Activated CD8-positive, alpha-beta memory T cell treated with anti-CD3 and anti-CD28 coated beads, Interleukin-2, amount 50 U/mL, for 1 hour (primary cell): ENCODE data around the gene BBS7.

Experiments used
- DNase-seq: peaks from one replicate; pipeline ENCODE4 v3.0.0-alpha.2; 2020; ENCODE audit errors: extremely low read depth

Gene BBS7

DNA sequence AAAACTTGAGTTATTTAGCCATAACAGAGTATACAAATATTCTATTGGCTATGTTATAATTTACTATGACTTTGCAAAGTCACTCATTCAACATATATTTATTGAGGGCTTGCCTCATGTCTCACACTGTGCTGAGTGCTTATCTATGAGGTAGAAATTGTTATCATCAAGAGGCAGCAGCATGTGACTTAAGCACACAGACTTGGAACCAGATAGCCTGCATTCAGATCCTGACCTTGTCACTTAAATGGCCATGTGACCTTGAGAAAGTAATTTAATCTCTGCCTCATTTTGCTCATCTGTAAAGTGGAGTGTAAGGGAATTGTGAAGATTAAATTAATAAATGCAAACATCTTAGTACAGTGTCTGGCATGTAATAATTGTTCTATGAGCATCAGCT lies 79.3 kb downstream of the BBS7 start:
- no peak for DNase-seq

DNA sequence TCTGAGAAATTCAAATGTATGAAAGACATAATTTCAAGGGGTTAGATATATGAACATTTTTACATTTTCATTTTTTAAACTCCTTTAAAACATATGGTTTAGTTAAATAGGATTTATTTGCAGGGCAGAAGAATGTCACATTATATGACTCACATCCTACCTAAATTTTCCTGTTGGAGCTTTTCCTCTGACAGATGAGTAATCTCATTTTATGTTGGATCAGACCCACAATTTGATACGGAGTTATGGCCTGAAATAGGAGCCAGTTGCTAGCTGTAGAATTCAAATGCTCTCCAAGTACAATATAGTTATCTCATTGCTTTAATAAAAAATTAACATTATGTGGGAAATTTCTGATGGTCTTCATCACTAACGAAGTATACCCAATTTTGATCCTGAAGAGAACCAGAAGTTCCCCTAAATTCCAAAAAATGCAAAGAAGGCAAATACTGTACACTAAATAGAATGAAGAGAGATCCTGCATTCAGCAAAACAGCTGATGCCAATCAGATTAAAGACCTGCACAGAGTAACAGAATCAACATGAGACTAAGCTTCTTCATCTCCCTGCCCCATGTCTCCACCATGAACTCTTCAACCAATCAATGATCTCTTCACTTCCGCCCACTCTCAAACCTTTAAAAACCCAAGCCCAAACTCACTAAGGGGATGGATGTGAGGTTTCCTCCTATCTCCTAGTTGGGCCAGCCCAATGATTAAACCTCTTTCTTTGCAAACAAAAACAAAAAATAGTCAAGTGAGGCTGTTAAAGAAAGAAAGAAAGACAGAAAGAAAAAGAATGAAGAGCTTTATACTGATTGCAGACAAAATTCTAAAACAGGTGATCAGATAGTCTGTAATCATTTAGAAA lies 80.1 kb downstream of the BBS7 start:
- no peak for DNase-seq

DNA sequence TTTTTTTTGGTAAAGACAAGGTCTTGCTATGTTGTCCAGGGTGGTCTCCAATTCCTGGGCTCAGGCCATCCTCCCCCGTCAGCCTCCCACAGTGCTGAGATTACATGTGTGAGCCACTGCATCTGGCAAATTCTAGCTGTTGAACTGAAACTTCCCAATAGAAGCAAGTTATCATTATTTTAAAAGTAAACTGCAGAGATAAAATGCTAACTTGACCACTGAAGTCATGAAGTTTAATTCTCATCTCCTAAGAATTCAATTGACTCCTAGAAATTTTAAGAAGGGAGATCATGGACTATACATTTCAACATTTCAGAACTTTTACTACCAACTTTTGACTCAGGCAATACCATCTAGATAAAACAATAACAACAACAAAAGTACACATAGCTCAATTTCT lies 80.8 kb downstream of the BBS7 start:
- DNase-seq = no peak

DNA sequence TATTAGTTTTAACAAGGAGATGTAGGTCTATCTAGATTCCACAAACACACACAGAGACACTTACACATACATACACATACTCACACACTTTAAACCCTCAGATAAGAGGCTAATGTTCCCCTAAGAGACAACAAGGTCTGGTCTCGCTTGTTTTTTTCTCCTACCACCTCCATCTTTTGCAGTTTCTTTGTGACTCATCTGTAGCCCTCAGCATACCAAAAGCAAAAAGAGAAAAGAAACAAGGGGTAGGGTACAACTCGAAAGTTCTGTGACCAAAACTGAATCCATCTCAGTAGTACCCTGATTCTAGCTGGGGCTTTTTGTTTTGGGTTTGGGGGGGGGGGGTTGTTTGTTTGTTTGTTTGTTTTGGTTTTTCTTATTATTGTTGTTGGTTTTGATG lies 81.4 kb downstream of the BBS7 start:
- DNase-seq = no peak

DNA sequence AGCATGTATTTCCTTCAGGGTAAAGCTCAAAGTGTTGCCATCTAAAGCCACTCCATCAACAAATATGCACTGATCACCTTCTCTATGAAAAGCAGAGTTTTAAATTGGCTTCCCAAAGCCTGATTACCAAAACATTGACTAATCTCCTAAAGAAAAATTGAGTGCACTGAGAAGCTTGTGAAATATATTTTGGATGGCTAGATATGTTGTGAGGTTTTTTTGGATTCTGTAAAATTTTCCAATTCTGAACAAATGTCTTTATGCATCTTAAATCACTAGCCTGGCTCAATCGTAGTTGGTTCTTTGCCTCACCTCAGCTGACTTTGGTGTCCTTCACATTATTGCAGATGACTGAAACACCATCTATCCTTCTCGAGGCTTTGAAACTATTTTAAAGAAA lies 84.1 kb downstream of the BBS7 start:
- no peak for DNase-seq

DNA sequence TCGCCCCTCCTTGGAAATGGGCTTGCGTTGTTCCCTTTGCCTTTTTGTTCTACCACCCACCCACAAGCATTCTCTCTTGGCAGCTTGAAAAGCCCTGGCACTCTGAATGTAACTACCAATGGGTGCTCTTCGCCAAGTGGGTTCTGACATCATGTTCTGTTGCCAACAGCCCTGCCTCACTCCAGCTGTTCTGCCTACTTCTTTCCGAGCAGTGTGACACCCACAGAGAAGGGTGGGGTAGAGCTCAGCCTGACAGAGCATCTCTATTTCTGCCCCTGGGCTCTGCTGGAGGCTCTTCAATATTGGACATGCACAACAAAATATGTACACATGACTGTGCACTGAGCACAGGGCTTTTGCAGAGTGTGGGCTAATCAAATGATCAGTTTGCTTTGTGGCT lies 84.8 kb downstream of the BBS7 start:
- DNase-seq = no peak

DNA sequence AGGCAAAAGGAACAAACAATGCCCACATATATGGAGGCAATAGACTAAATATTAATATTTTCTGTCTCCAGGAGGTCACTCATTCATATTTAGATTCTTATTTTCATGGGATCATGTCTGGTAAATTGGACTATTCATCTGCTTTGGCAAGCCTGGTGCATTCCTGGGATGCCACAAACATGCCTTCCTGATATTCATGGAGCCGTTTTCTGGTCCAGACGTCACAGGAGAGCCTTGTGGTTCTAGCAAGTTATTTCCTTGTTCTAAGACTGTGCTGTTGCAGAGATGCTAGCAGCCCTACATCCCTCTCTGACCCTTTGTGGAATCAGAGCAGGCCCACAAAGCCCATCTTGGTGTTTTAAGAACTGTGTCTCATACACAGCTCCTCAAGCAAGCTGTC lies 85.3 kb downstream of the BBS7 start:
- no peak for DNase-seq

DNA sequence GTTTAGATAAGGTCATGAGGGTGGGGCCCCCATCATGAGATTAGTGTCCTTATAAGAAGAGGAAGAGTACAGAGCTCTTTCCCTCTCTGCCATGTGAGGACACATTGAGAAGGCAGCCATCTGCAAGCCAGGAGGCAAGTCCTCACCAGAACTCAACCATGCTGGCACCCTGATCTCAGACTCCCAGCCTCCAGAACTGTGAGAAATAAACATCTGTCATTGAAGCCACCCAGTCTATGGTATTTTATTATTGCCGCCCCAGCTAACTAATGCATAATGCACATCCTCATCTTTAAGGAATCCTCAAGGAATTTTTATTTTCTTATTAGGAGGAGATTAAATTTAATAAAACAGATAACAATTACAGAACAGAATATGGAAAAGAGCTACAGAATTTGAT lies 85.9 kb downstream of the BBS7 start:
- no peak for DNase-seq

DNA sequence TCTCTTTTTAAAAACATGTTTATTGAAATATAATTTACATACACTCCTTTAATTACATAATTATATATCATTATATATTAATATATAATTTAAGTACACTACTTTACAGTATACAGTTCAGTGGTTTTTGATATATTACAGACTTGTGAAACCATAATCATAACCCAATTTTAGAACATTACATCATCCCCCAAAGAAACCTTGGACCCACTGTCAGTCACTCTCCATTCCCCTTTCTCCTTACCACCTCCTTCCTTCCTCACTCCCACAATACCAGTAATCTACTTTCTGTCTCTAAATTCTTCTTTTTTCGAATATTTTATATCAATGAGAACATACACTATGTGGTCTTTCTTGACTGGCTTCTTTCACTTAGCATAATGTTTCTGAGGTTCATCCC lies 87.1 kb downstream of the BBS7 start:
- no peak for DNase-seq

DNA sequence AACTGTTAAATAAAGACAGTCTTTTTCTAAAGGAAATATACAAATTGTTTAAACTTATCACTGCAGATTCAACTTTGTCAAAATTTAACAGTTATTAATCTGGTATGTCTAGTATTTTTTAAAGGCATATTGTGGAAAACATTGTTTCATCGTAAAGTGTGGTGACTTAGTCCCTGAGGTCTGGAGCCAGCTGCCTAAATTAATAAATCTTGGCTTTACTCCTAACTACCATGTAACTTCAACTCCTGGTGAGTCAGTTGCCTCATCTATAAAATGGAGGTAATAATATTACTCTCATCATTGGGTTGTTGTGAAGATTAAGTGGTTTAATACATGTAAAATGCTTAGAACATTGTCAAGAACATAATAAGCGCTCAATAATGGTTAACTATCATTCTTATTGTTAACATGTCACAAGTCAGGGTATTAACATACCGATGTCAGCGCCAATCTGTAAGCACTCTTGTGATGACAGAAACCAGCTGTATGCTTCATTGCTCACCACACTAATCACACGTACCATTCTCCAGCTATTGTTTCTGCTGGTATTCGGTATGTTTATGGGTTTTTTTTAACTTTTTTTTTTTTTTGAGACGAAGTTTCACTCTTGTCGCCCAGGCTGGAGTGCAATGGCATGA lies 91.2 kb downstream of the BBS7 start:
- DNase-seq = no peak

DNA sequence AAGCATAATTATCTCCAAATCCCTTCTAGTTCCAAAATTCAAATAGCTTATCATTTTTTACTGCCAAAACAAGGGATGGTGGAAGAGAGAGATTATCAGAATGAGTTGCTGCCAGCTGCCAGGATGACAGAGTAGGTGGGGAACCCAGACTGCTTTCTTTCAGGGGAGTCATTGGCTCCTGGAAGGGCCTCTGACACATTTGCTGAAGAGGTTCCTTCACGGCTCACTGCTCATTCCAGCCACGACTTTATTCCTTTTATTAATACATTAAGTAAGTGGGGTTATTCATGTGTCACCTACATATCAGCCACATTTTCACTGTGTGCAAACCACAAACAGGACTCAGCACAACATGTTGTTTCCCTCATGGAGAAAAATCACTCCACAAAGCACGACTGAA lies 92.6 kb downstream of the BBS7 start:
- DNase-seq = no peak

DNA sequence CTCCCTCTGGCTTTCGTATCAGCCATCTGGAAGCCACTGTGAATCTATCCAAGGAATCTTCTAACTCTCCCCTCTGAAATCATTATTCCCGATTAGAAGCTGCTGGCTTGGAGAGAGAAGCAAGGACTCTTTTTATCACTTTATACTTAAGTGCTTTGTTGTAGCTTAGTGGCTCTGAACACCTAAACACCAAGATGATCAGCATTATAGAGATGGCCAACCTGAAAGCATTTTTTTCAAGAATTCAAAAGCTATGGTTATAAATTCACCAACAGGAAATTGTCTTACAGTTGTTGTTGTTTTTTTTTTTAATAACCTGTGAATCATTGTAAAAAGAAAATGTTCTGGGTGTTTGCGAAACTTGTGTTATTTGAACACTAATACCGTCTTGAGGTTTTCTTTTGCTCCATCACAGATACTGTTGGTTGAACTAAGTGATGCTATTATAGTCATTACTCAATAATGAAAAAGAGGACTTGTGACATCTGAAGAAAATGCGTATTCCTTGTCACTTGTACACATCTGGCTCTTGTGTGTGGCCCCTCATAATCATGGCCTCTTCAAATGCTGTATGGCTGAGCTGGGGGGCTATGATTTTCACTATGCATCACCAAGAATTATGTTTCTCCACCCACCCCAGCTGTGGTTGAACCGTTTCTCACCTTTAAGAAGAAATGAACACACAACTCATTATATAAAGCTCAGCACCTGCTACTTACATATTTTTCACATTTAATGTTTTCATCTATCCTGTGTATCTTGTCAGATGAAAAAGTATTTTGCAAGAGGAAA lies 93.5 kb downstream of the BBS7 start:
- no peak for DNase-seq
